ENCODE data around the gene AUP1. TPM values are rescaled to one million over a fixed set of nuclear protein-coding genes. Genes with fewer than 3 reads are reported as not detected.

AUP1 gene
- polyA plus RNA-seq, 3 donors, result 130 to 385 (median 149) TPM

- H3K9ac ChIP-seq (ENCODE audit: insufficient read depth, low read length, poor library complexity, severe bottlenecking), result no peak overlapping the region
- H3K36me3 Mint-ChIP-seq, result no peaks in the 10 kb centered on the region
- peak overlapping the region in 1 of 2 donors; percentile 88 for H3K27ac ChIP-seq (ENCODE audit: low read depth in 1 of 2, low read length in 2 of 2)
- H3K27ac Mint-ChIP-seq, result peak overlapping the region; percentile 66 to 94 (median 79)
- 13% methylated on average over 4 of the region's 7 CpGs for WGBS (ENCODE audit: insufficient coverage)
- H2AFZ ChIP-seq (ENCODE audit: insufficient read depth, low read depth, low read length, poor library complexity, severe bottlenecking), result no peak overlapping the region
- H3K36me3 ChIP-seq (replicated peaks in 1 of 2; ENCODE audit: control insufficient read depth in 1 of 2, insufficient read depth in 2 of 2, low read length in 2 of 2), result no peaks in the 10 kb centered on the region
- H3K4me2 ChIP-seq (replicated peaks; ENCODE audit: extremely low read depth, low read length, poor library complexity, severe bottlenecking), result peak overlapping the region; percentile 74
- no peaks in the 10 kb centered on the region for H4K20me1 ChIP-seq (ENCODE audit: insufficient read depth, low read length)
- H3K27me3 ChIP-seq (ENCODE audit: control insufficient read depth in 2 of 2, insufficient read depth in 2 of 2, low read length in 2 of 2), result no peaks in the 10 kb centered on the region
- H3K9me3 Mint-ChIP-seq, result no peaks in the 10 kb centered on the region
- peak overlapping the region; percentile 6 to 63 (median 15) for H3K4me3 ChIP-seq (replicated peaks in 1 of 3; ENCODE audit: low read depth in 2 of 3, low read length in 3 of 3)
- intact Hi-C loops (cut with micrococcal nuclease), result no loop called here
- peak; percentile 52 to 67 (median 65) for DNase-seq
- no peaks in the 10 kb centered on the region for H3K9me3 ChIP-seq (replicated peaks in 1 of 2; ENCODE audit: control insufficient read depth in 1 of 2, insufficient read depth in 1 of 2, low read length in 2 of 2)
- no peak for TF ChIP-seq CTCF (IDR thresholded peaks at IDR 0.05)
- peaks cover 73% of the 10 kb centered on the region for H3K4me1 Mint-ChIP-seq
- H3K4me3 Mint-ChIP-seq, result peak overlapping the region; percentile 64 to 71
- H3K27me3 Mint-ChIP-seq (ENCODE audit: low read depth in 3 of 3), result peaks cover 0 to 3% (median 0%) of the 10 kb centered on the region in 3 donors
- H3K4me1 ChIP-seq (ENCODE audit: control insufficient read depth in 1 of 2, insufficient read depth in 2 of 2, low read length in 2 of 2), result peaks cover 83 to 92% of the 10 kb centered on the region in 2 donors
- peaks cover 7% of the 10 kb centered on the region for H3K79me2 ChIP-seq (ENCODE audit: insufficient read depth, low read length)
These were observed 44.4 kb upstream of the AUP1 start for GRCh38 chr2:74573747-74574562.

GRCh38 chr2:74572178-74572925 is 42.8 kb upstream of the AUP1 start:
- H3K4me2 ChIP-seq (replicated peaks; ENCODE audit: extremely low read depth, low read length, poor library complexity, severe bottlenecking), result no peak overlapping the region

More at GRCh38 chr2:74572178-74572925, 42.8 kb upstream of the AUP1 start:
- H3K4me1 Mint-ChIP-seq, result peaks cover 72% of the 10 kb centered on the region
- H3K4me3 Mint-ChIP-seq, result no peak overlapping the region
- peaks cover 0 to 4% of the 10 kb centered on the region in 2 donors for H3K36me3 Mint-ChIP-seq
- Histone ChIP-seq H3K9me3 (replicated peaks in 1 of 2; ENCODE audit: control insufficient read depth in 1 of 2, insufficient read depth in 1 of 2, low read length in 2 of 2) (no peaks in the 10 kb centered on the region), H3K36me3 (replicated peaks in 1 of 2; ENCODE audit: control insufficient read depth in 1 of 2, insufficient read depth in 2 of 2, low read length in 2 of 2) (no peaks in the 10 kb centered on the region), H3K79me2 (ENCODE audit: insufficient read depth, low read length) (peaks cover 7% of the 10 kb centered on the region), H3K9ac (ENCODE audit: insufficient read depth, low read length, poor library complexity, severe bottlenecking) (no peak overlapping the region), H3K4me3 (replicated peaks in 1 of 3; ENCODE audit: low read depth in 2 of 3, low read length in 3 of 3) (no peak overlapping the region), H2AFZ (ENCODE audit: insufficient read depth, low read depth, low read length, poor library complexity, severe bottlenecking) (no peak overlapping the region), H3K4me1 (ENCODE audit: control insufficient read depth in 1 of 2, insufficient read depth in 2 of 2, low read length in 2 of 2) (peaks cover 83 to 92% of the 10 kb centered on the region in 2 donors), H3K27ac (ENCODE audit: low read depth in 1 of 2, low read length in 2 of 2) (peak overlapping the region in 1 of 2 donors; percentile 61), H3K27me3 (ENCODE audit: control insufficient read depth in 2 of 2, insufficient read depth in 2 of 2, low read length in 2 of 2) (no peaks in the 10 kb centered on the region), H4K20me1 (ENCODE audit: insufficient read depth, low read length) (no peaks in the 10 kb centered on the region)
- H3K27ac Mint-ChIP-seq, result peak overlapping the region in 5 of 7 donors; percentile 19 to 61 (median 47)
- intact Hi-C loops (cut with micrococcal nuclease), result no loop called here
- peaks cover 0 to 3% (median 0%) of the 10 kb centered on the region in 7 donors for H3K9me3 Mint-ChIP-seq
- H3K27me3 Mint-ChIP-seq (ENCODE audit: low read depth in 3 of 3), result peaks cover 0 to 3% (median 0%) of the 10 kb centered on the region in 3 donors
- WGBS (ENCODE audit: insufficient coverage), result 94% methylated on average over 3 of the region's 3 CpGs
- no peak for DNase-seq
- TF ChIP-seq CTCF (IDR thresholded peaks at IDR 0.05), result no peak
